Muscle of leg (tissue), 9 donors: Measurements from ENCODE around the gene TLCD3B. TPM values are rescaled to one million over a fixed set of nuclear protein-coding genes. Genes with fewer than 3 reads are reported as not detected.

Experiments
- polyA plus RNA-seq, 8 donors: library from polyadenylated mRNA; unstranded; fragments of 120-200 nt; gene quantifications; one replicate each; pipeline versions ENCODE4 v1.2.1 to v1.2.3, GENCODE V29; 2013; ENCODE audit warnings: inconsistent platforms in 1 of 8, low replicate concordance in 1 of 8; ENCODE audit not compliant: insufficient read length in 8 of 8, insufficient read depth in 1 of 8
- total RNA-seq: library from RNA; stranded (reverse); fragments of 120-200 nt; gene quantifications from one replicate; pipeline ENCODE4 v1.2.4, GENCODE V29; 2013

TLCD3B gene
- total and polyA plus RNA-seq, 9 donors = 0.25 to 1.7 (median 0.68) TPM

Other genes with a start within 250 kb of the TLCD3B start
- 26.2 TPM for gene KIF22, start 240.5 kb downstream of the TLCD3B start, total RNA-seq
- 10 to 100 TPM; 29.2 to 43.0 (median 39.6) TPM for gene KIF22, start 240.5 kb downstream of the TLCD3B start, polyA plus RNA-seq
- gene MAZ, start 224.7 kb downstream of the TLCD3B start, total RNA-seq = 121 TPM
- 100 to 1,000 TPM; 236 to 314 (median 273) TPM for gene MAZ, start 224.7 kb downstream of the TLCD3B start, polyA plus RNA-seq
- gene PRRT2, start 219.1 kb downstream of the TLCD3B start, total RNA-seq = 8.3 TPM
- gene PRRT2, start 219.1 kb downstream of the TLCD3B start, polyA plus RNA-seq = 10 to 100 TPM; 11.9 to 28.5 (median 18.3) TPM
- gene PAGR1, start 215.1 kb downstream of the TLCD3B start, total RNA-seq = 31.3 TPM
- gene PAGR1, start 215.1 kb downstream of the TLCD3B start, polyA plus RNA-seq = 10 to 100 TPM; 28.7 to 46.4 (median 33.5) TPM
- 21.5 TPM for gene MVP, start 210.8 kb downstream of the TLCD3B start, total RNA-seq
- 10 to 100 TPM; 14.5 to 30.0 (median 19.5) TPM for gene MVP, start 210.8 kb downstream of the TLCD3B start, polyA plus RNA-seq
- gene CDIPT, start 168.0 kb downstream of the TLCD3B start, total RNA-seq = 29.0 TPM
- 10 to 100 TPM; 36.2 to 52.8 (median 44.2) TPM for gene CDIPT, start 168.0 kb downstream of the TLCD3B start, polyA plus RNA-seq
- 1.1 TPM for gene SEZ6L2, start 131.7 kb downstream of the TLCD3B start, total RNA-seq
- gene SEZ6L2, start 131.7 kb downstream of the TLCD3B start, polyA plus RNA-seq = 1 to 10 TPM; 2.2 to 8.4 (median 3.2) TPM
- gene ASPHD1, start 130.8 kb downstream of the TLCD3B start, total RNA-seq = 0.09 TPM
- gene ASPHD1, start 130.8 kb downstream of the TLCD3B start, polyA plus RNA-seq = 1 to 10 TPM in 2 of 8 donors, under 1 TPM in 6; 0.36 to 1.6 (median 0.63) TPM
- 4.3 TPM for gene KCTD13, start 105.0 kb downstream of the TLCD3B start, total RNA-seq
- gene KCTD13, start 105.0 kb downstream of the TLCD3B start, polyA plus RNA-seq = 10 to 100 TPM in 6 of 8 donors, 1 to 10 TPM in 2; 8.5 to 18.8 (median 12.2) TPM
- 49.5 TPM for gene TMEM219, start 69.2 kb downstream of the TLCD3B start, total RNA-seq
- gene TMEM219, start 69.2 kb downstream of the TLCD3B start, polyA plus RNA-seq = 10 to 100 TPM; 53.8 to 73.8 (median 62.0) TPM
- gene TAOK2, start 57.4 kb downstream of the TLCD3B start, total RNA-seq = 28.0 TPM
- 10 to 100 TPM; 30.8 to 43.3 (median 38.8) TPM for gene TAOK2, start 57.4 kb downstream of the TLCD3B start, polyA plus RNA-seq
- 10.5 TPM for gene HIRIP3, start 35.7 kb downstream of the TLCD3B start, total RNA-seq
- 10 to 100 TPM; 14.5 to 18.5 (median 17.1) TPM for gene HIRIP3, start 35.7 kb downstream of the TLCD3B start, polyA plus RNA-seq
- 32.9 TPM for gene INO80E, start 35.0 kb downstream of the TLCD3B start, total RNA-seq
- 10 to 100 TPM; 29.5 to 41.8 (median 36.5) TPM for gene INO80E, start 35.0 kb downstream of the TLCD3B start, polyA plus RNA-seq
- 0.22 TPM for gene DOC2A, start 20.2 kb downstream of the TLCD3B start, total RNA-seq
- gene DOC2A, start 20.2 kb downstream of the TLCD3B start, polyA plus RNA-seq = 1 to 10 TPM in 4 of 8 donors, under 1 TPM in 4; 0.66 to 1.8 (median 0.96) TPM
- not detected for gene C16orf92, start 8.1 kb downstream of the TLCD3B start, total RNA-seq
- not detected for gene C16orf92, start 8.1 kb downstream of the TLCD3B start, polyA plus RNA-seq
- gene ALDOA, start 34.5 kb upstream of the TLCD3B start, total RNA-seq = 1,578 TPM
- gene ALDOA, start 34.5 kb upstream of the TLCD3B start, polyA plus RNA-seq = 1,000 to 10,000 TPM; 1,252 to 2,647 (median 2,103) TPM
- 39.4 TPM for gene PPP4C, start 44.7 kb upstream of the TLCD3B start, total RNA-seq
- gene PPP4C, start 44.7 kb upstream of the TLCD3B start, polyA plus RNA-seq = 10 to 100 TPM; 64.6 to 77.4 (median 70.4) TPM
- 0.31 TPM for gene TBX6, start 60.7 kb upstream of the TLCD3B start, total RNA-seq
- gene TBX6, start 60.7 kb upstream of the TLCD3B start, polyA plus RNA-seq = 1 to 10 TPM in 3 of 8 donors, under 1 TPM in 5; 0.18 to 1.3 (median 0.54) TPM
- 13.9 TPM for gene YPEL3, start 64.9 kb upstream of the TLCD3B start, total RNA-seq
- 10 to 100 TPM; 22.3 to 45.8 (median 28.3) TPM for gene YPEL3, start 64.9 kb upstream of the TLCD3B start, polyA plus RNA-seq
- 3.3 TPM for gene GDPD3, start 82.3 kb upstream of the TLCD3B start, total RNA-seq
- 1 to 10 TPM; 5.0 to 8.7 (median 6.1) TPM for gene GDPD3, start 82.3 kb upstream of the TLCD3B start, polyA plus RNA-seq
- gene MAPK3, start 91.9 kb upstream of the TLCD3B start, total RNA-seq = 14.9 TPM
- gene MAPK3, start 91.9 kb upstream of the TLCD3B start, polyA plus RNA-seq = 10 to 100 TPM; 39.4 to 60.0 (median 43.1) TPM
- 4.7 TPM for gene CORO1A, start 152.3 kb upstream of the TLCD3B start, total RNA-seq
- 10 to 100 TPM; 14.1 to 28.0 (median 20.5) TPM for gene CORO1A, start 152.3 kb upstream of the TLCD3B start, polyA plus RNA-seq
- gene BOLA2B, start 162.4 kb upstream of the TLCD3B start, total RNA-seq = 81.7 TPM
- gene BOLA2B, start 162.4 kb upstream of the TLCD3B start, polyA plus RNA-seq = 10 to 100 TPM; 24.0 to 34.6 (median 30.5) TPM
- gene SLX1A, start 162.6 kb upstream of the TLCD3B start, total RNA-seq = 11.9 TPM
- 10 to 100 TPM; 11.1 to 27.3 (median 17.7) TPM for gene SLX1A, start 162.6 kb upstream of the TLCD3B start, polyA plus RNA-seq
- gene SULT1A3, start 168.0 kb upstream of the TLCD3B start, total RNA-seq = 6.3 TPM
- gene SULT1A3, start 168.0 kb upstream of the TLCD3B start, polyA plus RNA-seq = 1 to 10 TPM; 2.2 to 6.5 (median 4.2) TPM
- gene NPIPB13, start 217.2 kb upstream of the TLCD3B start, total RNA-seq = 2.8 TPM
- gene NPIPB13, start 217.2 kb upstream of the TLCD3B start, polyA plus RNA-seq = 1 to 10 TPM; 1.8 to 8.3 (median 4.5) TPM